Fibroblast of lung (primary cell): ENCODE results near the gene ADARB1. TPM values are rescaled to one million over a fixed set of nuclear protein-coding genes. Genes with fewer than 3 reads are reported as not detected.

Source experiments
- DNase-seq, 2 donors: peaks; one replicate each; pipeline versions ENCODE4 v3.0.0 to v3.0.0-alpha.2; 2010; ENCODE audit warnings: low read depth in 2 of 2
- H2AFZ ChIP-seq: 2 replicates; pipeline ENCODE4 v1.5.1; 2012; ENCODE audit warnings: low read length, control low read depth, inconsistent platforms
- H3K27ac ChIP-seq: 2 replicates; pipeline ENCODE4 v1.5.1; 2011; ENCODE audit warnings: low read length, control low read depth; ENCODE audit not compliant: insufficient read depth
- H3K27me3 ChIP-seq: 2 replicates; pipeline ENCODE4 v1.5.1; 2011; ENCODE audit warnings: mild to moderate bottlenecking, low read length; ENCODE audit not compliant: control insufficient read depth, insufficient read depth
- H3K36me3 ChIP-seq: 2 replicates; pipeline ENCODE4 v1.5.1; 2011; ENCODE audit warnings: low read length; ENCODE audit not compliant: control insufficient read depth, insufficient read depth
- H3K4me1 ChIP-seq: 2 replicates; pipeline ENCODE4 v1.5.1; 2011; ENCODE audit warnings: low read length; ENCODE audit not compliant: control insufficient read depth, insufficient read depth; ENCODE audit errors: extremely low read depth
- H3K4me2 ChIP-seq: 2 replicates; pipeline ENCODE4 v1.5.1; 2011; ENCODE audit warnings: low read length, control low read depth; ENCODE audit not compliant: insufficient read depth; ENCODE audit errors: extremely low read depth
- H3K4me3 ChIP-seq, 4 experiments: fragments of 200-600 bp in 1 of 4; sonication (generic) in 1 of 4; replicated peaks in 1 of 4; 2 replicates each; pipeline ENCODE4 v1.5.1; 2011 to 2016; ENCODE audit warnings: low read length in 4 of 4, low read depth in 3 of 4, mild to moderate bottlenecking in 3 of 4, control low read depth in 2 of 4, inconsistent platforms in 1 of 4, mixed read lengths in 1 of 4; ENCODE audit not compliant: insufficient read depth in 1 of 4; ENCODE audit errors: control extremely low read depth in 1 of 4
- H3K79me2 ChIP-seq: 2 replicates; pipeline ENCODE4 v1.5.1; 2012; ENCODE audit warnings: mild to moderate bottlenecking, low read length, inconsistent platforms; ENCODE audit not compliant: control insufficient read depth, insufficient read depth
- H3K9ac ChIP-seq: 2 replicates; pipeline ENCODE4 v1.5.1; 2011; ENCODE audit warnings: mild to moderate bottlenecking, low read length, control low read depth; ENCODE audit not compliant: insufficient read depth
- H3K9me3 ChIP-seq: 2 replicates; pipeline ENCODE4 v1.5.1; 2012; ENCODE audit warnings: low read depth, low read length; ENCODE audit not compliant: control insufficient read depth, insufficient read depth
- H4K20me1 ChIP-seq: 2 replicates; pipeline ENCODE4 v1.5.1; 2011; ENCODE audit warnings: low read length; ENCODE audit not compliant: control insufficient read depth, insufficient read depth; ENCODE audit errors: extremely low read depth
- EZH2 ChIP-seq: IDR thresholded peaks from 2 replicates; pipeline ENCODE4 v1.5.1; 2012; ENCODE audit warnings: low read length, control low read depth, mild to moderate bottlenecking; ENCODE audit errors: missing control alignments
- polyA plus RNA-seq, 2 donors: library from polyadenylated mRNA; depleted of rRNA in 1 of 2; stranded (reverse) in 1 of 2; unstranded in 1 of 2; fragments of >200 nt; gene quantifications; 2 replicates each; pipeline ENCODE4 v1.2.1, GENCODE V29; 2011 to 2012; ENCODE audit warnings: missing spikeins in 1 of 2
- total RNA-seq: library from RNA; depleted of rRNA; stranded (reverse); fragments of >200 nt; gene quantifications from 2 replicates; pipeline ENCODE4 v1.2.1, GENCODE V29; 2014
- TF ChIP-seq, protein P1 (sequence below), 2 donors: IDR thresholded peaks in 1 of 2; conservative IDR thresholded peaks in 1 of 2; 1 replicate in 1 of 2; 2 replicates in 1 of 2; pipeline ENCODE4 v1.5.1; 2011 to 2012; ENCODE audit warnings: low read length in 2 of 2, control low read depth in 1 of 2, inconsistent platforms in 1 of 2, low read depth in 1 of 2, mild to moderate bottlenecking in 1 of 2

Gene ADARB1
- total and polyA plus RNA-seq, 2 donors (not counting 1 experiment from before 2014, with no cell fraction given): 20.2 to 25.3 TPM

DNA sequence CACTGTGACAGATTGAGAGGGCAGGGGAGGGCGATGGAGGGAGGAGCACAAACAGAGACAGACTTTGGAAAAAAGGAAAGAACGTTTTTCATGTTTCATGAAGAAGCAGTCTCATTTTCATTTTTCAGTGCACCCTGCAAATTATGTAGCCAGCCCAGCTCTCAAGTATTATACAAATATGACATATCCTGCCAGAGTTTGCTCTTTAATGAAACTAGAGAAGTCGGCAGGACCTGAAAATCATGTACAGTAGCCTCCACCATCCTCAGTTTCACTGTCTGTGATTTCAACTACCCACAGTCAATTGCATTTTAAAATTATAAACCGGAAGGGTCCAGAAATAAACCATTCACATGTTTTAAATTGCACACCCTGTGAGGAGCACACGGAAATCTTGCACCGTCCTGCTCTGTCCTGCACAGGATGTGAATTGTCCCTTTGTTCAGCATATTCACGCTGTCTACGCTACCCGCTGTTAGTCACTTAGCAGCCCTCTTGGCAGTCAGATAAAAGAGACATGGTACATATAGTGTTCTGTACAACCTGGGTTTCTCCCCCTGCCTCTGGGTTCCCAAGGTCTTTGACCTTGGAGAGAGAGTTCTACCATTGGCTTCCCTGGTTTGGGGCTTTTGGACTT is 13.6 kb upstream of the ADARB1 start:
- Histone ChIP-seq H2AFZ (no peak overlapping the region), H3K27ac (no peak overlapping the region), H4K20me1 (no peaks in the 10 kb centered on the region), H3K79me2 (no peaks in the 10 kb centered on the region), H3K4me2 (no peak overlapping the region), H3K4me1 (no peaks in the 10 kb centered on the region), H3K36me3 (no peaks in the 10 kb centered on the region), H3K27me3 (peaks cover 6% of the 10 kb centered on the region), H3K9ac (no peak overlapping the region), H3K4me3 (no peak overlapping the region), H3K9me3 (no peaks in the 10 kb centered on the region)
- TF ChIP-seq, protein P1, sequence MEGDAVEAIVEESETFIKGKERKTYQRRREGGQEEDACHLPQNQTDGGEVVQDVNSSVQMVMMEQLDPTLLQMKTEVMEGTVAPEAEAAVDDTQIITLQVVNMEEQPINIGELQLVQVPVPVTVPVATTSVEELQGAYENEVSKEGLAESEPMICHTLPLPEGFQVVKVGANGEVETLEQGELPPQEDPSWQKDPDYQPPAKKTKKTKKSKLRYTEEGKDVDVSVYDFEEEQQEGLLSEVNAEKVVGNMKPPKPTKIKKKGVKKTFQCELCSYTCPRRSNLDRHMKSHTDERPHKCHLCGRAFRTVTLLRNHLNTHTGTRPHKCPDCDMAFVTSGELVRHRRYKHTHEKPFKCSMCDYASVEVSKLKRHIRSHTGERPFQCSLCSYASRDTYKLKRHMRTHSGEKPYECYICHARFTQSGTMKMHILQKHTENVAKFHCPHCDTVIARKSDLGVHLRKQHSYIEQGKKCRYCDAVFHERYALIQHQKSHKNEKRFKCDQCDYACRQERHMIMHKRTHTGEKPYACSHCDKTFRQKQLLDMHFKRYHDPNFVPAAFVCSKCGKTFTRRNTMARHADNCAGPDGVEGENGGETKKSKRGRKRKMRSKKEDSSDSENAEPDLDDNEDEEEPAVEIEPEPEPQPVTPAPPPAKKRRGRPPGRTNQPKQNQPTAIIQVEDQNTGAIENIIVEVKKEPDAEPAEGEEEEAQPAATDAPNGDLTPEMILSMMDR (conservative IDR thresholded peaks at IDR 0.05 in 1 of 2, IDR thresholded peaks at IDR 0.05 in 1 of 2; ENCODE audit: low read depth in 1 of 2, low read length in 2 of 2): no peak
- TF ChIP-seq EZH2: no peak
- no peak for DNase-seq

DNA sequence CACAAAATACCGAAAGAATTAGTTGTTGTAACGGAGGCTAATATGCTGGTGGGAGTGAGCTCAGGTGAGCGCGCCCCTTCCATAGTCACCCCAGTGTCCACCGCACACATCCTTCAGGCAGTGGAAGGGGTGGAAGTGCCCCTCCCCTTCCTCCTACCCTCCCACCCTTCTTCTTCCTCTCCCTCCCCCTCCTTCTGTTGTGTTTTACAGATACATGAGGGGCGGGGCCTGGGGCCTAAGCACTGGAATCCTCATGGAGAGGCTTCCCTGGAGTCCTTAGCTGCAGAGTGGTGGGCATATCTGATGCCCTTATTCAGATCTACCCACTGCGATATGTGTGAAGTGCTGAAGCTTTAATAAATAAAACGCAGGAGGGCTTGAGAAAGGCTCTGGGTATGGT is 10.3 kb upstream of the ADARB1 start:
- H4K20me1 ChIP-seq: no peaks in the 10 kb centered on the region
- H3K79me2 ChIP-seq: no peaks in the 10 kb centered on the region
- no peak overlapping the region for H2AFZ ChIP-seq
- no peak for DNase-seq
- no peak overlapping the region for H3K4me3 ChIP-seq
- H3K4me1 ChIP-seq: no peaks in the 10 kb centered on the region
- no peak overlapping the region for H3K27ac ChIP-seq
- peaks cover 6% of the 10 kb centered on the region for H3K27me3 ChIP-seq
- H3K36me3 ChIP-seq: no peaks in the 10 kb centered on the region
- TF ChIP-seq, protein P1 (conservative IDR thresholded peaks at IDR 0.05 in 1 of 2, IDR thresholded peaks at IDR 0.05 in 1 of 2; ENCODE audit: low read depth in 1 of 2, low read length in 2 of 2): no peak
- no peak for TF ChIP-seq EZH2
- no peak overlapping the region for H3K4me2 ChIP-seq
- H3K9me3 ChIP-seq: no peaks in the 10 kb centered on the region
- H3K9ac ChIP-seq: no peak overlapping the region

DNA sequence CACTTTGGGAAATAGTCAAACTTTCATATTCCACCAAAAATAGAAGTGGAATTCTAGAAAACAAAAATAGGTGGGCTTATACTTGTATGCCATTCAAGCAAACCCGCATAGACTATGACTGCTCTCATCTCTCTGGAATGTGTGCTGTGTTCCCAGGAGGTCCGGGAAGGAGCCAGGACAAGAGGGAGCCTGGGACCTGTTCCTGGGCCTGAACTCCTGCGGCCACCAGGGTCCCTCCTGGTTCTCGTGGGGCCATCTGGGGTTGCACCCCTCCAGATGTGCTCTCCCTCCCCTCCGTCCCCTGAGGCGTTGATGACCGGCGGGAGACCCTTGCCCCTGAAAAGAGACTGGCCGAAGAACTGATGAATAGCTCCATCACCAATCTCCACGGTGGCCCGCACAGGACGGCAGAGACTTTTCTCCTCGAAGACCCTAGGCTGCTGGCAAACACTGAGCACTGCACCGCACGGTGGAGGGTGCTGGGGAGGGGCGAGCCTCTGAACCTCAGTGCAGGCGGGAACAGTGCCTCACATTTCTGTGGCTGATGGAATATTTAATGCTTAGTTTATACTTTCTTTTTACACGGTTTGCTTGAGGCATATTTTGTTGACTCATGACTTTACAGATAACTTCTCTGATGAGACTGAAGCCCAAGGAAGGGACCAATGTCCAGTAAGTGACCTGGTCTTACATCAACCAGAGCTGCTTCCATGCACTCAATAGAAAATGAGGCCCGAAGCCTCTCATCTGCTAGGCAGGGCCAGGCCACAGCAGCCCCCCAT is 9.6 kb upstream of the ADARB1 start:
- H3K4me1 ChIP-seq: no peaks in the 10 kb centered on the region
- peak in 1 of 2 donors; percentile 23 for DNase-seq
- H3K27me3 ChIP-seq: peaks cover 2% of the 10 kb centered on the region
- no peaks in the 10 kb centered on the region for H3K36me3 ChIP-seq
- H3K4me3 ChIP-seq: no peak overlapping the region
- no peak overlapping the region for H3K4me2 ChIP-seq
- no peak overlapping the region for H2AFZ ChIP-seq
- TF ChIP-seq, protein P1 (conservative IDR thresholded peaks at IDR 0.05 in 1 of 2, IDR thresholded peaks at IDR 0.05 in 1 of 2; ENCODE audit: low read depth in 1 of 2, low read length in 2 of 2): no peak
- no peak for TF ChIP-seq EZH2
- H4K20me1 ChIP-seq: no peaks in the 10 kb centered on the region
- no peak overlapping the region for H3K9ac ChIP-seq
- no peaks in the 10 kb centered on the region for H3K79me2 ChIP-seq
- no peak overlapping the region for H3K27ac ChIP-seq
- H3K9me3 ChIP-seq: no peaks in the 10 kb centered on the region
